Ovary (tissue), 3 donors: ENCODE results near the gene MYO9A.

Experiments used
- POLR2A ChIP-seq: fragments of 450-650 bp; IDR thresholded peaks from one replicate; pipeline ENCODE4 v1.6.1; 2017; ENCODE audit warnings: antibody characterized with exemption, mild to moderate bottlenecking, moderate library complexity
- TF ChIP-seq, protein P1 (sequence below), 3 donors: fragments of 450-650 bp in 2 of 3; fragments of 200-600 bp in 1 of 3; IDR thresholded peaks; one replicate each; pipeline versions ENCODE4 v1.5.1 to v1.8.0; 2016 to 2022; ENCODE audit warnings: antibody characterized with exemption in 3 of 3, mild to moderate bottlenecking in 1 of 3
- donor health status: DM: no; HTN: no; CAD: no.

GRCh38 chr15:71889385-71889784, 228.6 kb downstream of the MYO9A start:
- no peak for TF ChIP-seq POLR2A
- TF ChIP-seq, protein P1, sequence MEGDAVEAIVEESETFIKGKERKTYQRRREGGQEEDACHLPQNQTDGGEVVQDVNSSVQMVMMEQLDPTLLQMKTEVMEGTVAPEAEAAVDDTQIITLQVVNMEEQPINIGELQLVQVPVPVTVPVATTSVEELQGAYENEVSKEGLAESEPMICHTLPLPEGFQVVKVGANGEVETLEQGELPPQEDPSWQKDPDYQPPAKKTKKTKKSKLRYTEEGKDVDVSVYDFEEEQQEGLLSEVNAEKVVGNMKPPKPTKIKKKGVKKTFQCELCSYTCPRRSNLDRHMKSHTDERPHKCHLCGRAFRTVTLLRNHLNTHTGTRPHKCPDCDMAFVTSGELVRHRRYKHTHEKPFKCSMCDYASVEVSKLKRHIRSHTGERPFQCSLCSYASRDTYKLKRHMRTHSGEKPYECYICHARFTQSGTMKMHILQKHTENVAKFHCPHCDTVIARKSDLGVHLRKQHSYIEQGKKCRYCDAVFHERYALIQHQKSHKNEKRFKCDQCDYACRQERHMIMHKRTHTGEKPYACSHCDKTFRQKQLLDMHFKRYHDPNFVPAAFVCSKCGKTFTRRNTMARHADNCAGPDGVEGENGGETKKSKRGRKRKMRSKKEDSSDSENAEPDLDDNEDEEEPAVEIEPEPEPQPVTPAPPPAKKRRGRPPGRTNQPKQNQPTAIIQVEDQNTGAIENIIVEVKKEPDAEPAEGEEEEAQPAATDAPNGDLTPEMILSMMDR (IDR thresholded peaks at IDR 0.05) = no peak
